T-helper 1 cell treated with Interleukin-12 subunit alpha and Interleukin-12 subunit beta and Interleukin-4 antibody, amounts not matched to agents 30 ng/mL and 1 ng/mL, for 36 hours (primary cell): ENCODE results near the gene EOLA2. TPM values are rescaled to one million over a fixed set of nuclear protein-coding genes. Genes with fewer than 3 reads are reported as not detected.
"Not testable (repeated sequence)": the region's sequence is repeated elsewhere in the genome, so short reads cannot be mapped to it uniquely, and the experiment has no call there.

ENCODE experiments used
- intact Hi-C: fragments of 100-400 bp; cut with micrococcal nuclease; formaldehyde crosslinking; loops from one replicate; pipeline ENCODE4 v1.15.1; 2024
- total RNA-seq: library from RNA; stranded (reverse); gene quantifications from 2 replicates; pipeline ENCODE4 v1.2.3, GENCODE V29; 2022

EOLA2 gene
- total RNA-seq, result 64.9 and 68.5 TPM in 2 replicates

- intact Hi-C loops, result loop anchor here (2.0 to 5.0 kb wide), 9 partner anchors 66 to 1044 kb away; partner anchors contain the start of genes CD99L2, HMGB3, IDS and MAMLD1
Measured at GRCh38 chrX:149938427-149938880, at the start of gene EOLA2. Gene EOLA2, minus strand, starts transcription at chrX:149938491. Its CDS starts 4,617 bp downstream, at chrX:149933874.

DNA sequence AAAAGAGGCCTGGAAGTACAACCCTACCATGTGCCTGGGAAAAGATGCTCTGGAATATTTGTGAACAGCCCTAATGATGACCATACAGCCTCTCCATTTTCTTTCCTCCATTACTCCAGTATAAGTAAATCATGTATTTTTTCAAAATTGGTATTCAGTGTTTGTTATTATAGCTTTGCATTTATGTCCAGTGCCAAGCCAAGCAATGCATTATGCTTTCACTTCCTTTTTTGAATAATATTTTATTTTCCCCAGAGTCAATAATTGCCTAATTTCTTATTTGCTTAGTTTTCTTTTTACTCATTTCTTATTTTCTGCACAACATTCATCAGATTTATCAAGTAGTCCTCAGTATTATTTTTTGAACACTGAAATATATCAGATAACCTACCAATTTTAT, 49.3 kb upstream of the EOLA2 start:
- intact Hi-C loops, result no loop called here

- intact Hi-C loops, result no loop called here
Measured at GRCh38 chrX:149984411-149984810, 46.1 kb upstream of the EOLA2 start.

GRCh38 chrX:149982310-149982709, 44.0 kb upstream of the EOLA2 start:
- intact Hi-C loops, result no loop called here

- intact Hi-C loops, result no loop called here
Measured at GRCh38 chrX:149979126-149979644, 40.9 kb upstream of the EOLA2 start.

DNA sequence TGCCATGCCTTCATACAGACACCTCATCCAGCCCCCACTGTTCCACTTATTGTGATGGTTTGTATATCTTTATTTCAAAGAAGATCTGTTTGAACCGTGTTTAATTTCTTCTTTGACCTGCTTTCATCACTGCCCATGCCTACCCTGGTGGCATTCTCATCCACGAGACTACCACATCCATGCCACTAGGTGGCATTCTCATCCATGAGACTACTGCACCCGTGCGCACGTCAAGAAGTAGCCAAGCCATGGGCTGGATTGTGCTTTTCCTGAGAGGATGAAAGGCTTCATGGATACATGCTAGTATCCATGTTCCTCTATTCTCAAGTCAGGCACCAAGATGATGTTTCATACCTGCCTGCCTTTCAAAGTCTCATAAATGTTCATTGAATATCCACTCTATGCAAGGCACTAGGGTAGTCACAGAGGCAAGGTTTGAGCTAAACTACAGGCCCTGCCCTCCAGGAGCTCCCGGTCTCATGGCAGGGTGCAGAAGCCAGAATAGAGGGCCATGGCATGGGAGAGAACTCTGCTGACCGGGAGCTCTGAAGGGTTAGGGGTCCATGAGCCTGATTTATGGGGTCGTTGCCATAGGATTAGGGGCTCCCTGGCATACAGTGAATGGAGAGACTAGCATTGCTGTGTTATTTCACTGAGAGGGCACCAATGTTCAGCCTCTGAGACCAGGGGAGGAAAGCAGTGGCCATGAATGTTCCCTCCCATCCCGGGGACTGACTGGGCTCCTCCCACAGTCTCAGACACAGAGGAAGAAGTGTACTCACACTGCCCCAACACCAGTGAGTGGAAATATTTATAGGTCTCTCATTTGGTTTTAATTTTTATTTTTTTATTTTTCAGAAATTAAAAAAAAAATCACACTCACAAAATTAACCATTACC, 24.8 kb upstream of the EOLA2 start:
- intact Hi-C loops, result loop anchor here (1.0 to 5.0 kb wide), 5 partner anchors 87 to 754 kb away; partner anchors contain the start of gene MAMLD1

DNA sequence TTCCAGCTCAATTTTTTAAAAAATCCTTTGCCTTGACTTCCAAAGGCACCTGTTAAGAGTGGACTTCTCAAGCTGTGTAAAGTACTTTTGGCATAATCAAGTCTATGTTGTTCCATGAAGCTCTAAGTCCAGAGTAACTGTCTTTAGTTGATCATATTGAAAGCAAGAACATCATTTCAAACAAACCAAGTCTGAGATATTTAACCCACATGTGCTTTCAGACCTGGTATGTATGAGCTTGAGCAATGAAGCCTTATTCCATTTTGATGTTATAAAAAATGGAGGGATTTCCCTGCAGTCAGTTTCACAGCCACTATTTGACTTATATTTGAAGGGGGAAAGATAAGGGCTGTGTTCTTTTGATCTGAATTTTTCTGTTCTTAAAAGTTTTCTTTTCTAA, 23.7 kb upstream of the EOLA2 start:
- intact Hi-C loops, result loop anchor here (5.0 kb wide), 1 partner anchor 755 kb away; no protein-coding TSS in a partner anchor

- intact Hi-C loops, result loop anchor here (5.0 kb wide), 1 partner anchor 756 kb away; no protein-coding TSS in a partner anchor
Measured at GRCh38 chrX:149961572-149961971, 23.3 kb upstream of the EOLA2 start.

DNA sequence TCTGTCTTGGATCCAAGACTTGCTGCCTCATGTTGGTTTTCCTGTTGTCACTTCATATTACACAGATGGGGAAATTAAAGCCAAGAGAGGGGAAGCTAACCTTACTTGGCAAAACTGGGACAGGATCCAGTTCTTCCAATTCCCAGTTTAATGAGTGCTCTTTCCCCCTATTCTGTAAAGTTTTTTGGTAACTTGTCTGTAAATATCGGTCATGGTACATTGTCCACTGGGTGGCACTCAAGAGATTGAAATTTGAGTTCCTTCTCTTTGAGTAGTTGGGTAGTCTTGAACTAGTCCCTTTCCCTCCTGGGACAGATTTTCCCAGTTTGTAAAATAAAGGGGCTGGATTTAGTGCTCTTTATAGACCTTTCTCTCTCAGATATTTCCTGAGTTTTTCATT, 12.4 kb upstream of the EOLA2 start:
- intact Hi-C loops, result loop anchor here (1.0 kb wide), 2 partner anchors 100 to 731 kb away; no protein-coding TSS in a partner anchor

GRCh38 chrX:149949743-149950436, 11.6 kb upstream of the EOLA2 start:
- intact Hi-C loops, result loop anchor here (1.0 kb wide), 2 partner anchors 100 to 731 kb away; no protein-coding TSS in a partner anchor

DNA sequence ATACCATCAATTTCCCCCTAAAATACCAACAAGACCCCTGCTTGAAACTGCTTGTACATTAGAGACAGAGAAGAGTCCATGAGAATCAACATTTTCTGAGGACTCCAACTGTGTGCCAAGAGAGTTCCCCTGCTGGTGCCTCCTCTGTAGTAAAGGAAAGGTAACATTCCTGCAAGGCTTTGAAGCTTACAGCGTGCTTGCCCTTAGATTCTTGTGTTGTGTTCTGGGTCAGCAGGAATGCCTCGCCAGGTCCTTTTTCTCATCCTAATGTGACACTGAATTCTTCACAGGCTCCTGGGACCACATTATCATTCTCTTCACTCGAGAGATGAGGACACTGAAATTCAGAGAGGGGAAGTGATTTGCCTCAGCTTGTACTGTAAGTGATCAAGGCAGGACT, 9.7 kb upstream of the EOLA2 start:
- intact Hi-C loops, result no loop called here

DNA sequence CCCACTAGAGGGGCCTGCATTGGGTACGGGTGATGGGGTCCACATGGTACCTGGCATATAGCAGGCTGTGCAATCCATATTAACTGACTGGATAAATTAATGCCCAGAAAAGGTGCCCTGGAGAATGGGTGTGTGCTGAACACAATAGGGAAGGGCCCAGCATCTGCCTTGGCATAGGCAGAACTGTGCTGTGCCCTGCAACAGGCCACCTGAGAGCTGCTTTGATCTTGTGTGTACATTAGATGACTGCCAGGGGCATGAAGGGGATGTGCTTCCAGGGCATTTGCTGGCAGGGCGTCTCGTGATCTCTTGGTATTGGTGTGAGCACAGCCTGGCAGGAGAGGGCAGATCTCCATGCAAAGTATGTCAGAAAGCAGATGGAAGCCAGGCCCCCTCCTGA, 8.6 kb upstream of the EOLA2 start:
- intact Hi-C loops, result not testable (repeated sequence)

GRCh38 chrX:149945820-149946219, 7.5 kb upstream of the EOLA2 start:
- intact Hi-C loops, result not testable (repeated sequence)

GRCh38 chrX:149945087-149945670, 6.9 kb upstream of the EOLA2 start:
- intact Hi-C loops, result not testable (repeated sequence)

DNA sequence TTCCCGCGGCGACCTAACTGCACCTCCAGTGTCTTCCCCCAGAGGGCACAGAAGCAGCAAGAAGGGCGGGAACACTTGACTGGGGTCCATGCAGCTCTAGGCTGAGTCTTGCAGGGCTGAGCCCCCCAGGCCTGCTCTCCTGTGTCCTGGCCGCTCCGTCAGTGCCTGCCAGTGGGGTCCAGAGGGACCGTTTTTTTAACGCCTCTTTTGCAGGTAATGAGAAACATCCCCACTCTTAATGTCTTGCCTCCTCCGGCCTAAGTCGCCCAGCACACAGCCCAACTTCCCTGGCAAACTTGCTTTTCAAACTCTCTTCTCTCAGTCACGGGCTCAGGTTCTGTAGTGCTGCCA, 2.4 kb upstream of the EOLA2 start:
- intact Hi-C loops, result loop anchor here (2.0 kb wide), 2 partner anchors 310 to 1456 kb away; partner anchors contain the start of genes TMEM185A and VMA21

- intact Hi-C loops, result loop anchor here (2.0 to 5.0 kb wide), 11 partner anchors 68 to 1457 kb away; partner anchors contain the start of genes CD99L2, HMGB3, IDS and MAMLD1
Measured at GRCh38 chrX:149939905-149940673, 1.8 kb upstream of the EOLA2 start.

GRCh38 chrX:149939655-149939904, 1.3 kb upstream of the EOLA2 start:
- intact Hi-C loops, result loop anchor here (2.0 to 5.0 kb wide), 9 partner anchors 67 to 1043 kb away; partner anchors contain the start of genes CD99L2, HMGB3, IDS and MAMLD1

DNA sequence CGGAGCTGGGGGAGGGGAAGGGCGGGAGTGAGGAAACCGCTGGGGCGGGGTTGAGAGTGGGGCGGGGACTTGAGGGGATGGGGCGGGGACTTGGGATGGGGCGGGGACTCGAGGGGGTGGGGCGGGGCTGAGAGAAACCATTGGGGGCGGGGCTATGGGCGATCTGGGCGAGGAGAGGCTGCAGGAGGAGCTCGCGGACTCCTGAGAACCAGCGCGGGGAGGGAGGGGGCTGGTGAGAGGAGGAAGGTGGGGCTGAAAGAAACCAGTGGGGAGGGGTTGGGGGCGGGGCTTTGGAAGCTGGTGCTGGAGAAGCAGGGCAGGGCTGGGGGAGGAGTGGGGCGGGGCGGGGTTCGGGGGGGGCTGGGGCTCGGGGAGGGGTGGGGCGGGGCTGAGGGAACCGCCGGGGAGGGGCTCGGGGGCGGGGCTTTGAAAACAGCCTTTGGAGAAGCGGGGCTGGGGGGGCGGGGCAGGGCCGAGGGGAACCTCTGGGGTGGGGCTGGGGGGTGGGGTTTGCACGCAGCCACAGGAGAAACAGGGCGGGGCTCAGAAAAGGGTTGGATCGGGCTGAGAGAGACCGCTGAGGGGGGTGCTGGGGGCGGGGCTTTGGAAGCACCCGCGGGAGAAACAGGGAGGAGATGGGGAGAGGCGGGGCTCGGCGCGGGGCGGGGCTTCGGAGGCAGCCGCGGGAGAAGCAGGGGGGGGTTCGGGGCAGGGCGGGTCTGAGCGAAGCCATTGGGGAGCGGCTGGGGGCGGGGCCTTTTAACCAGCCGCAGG, 777 bp upstream of the EOLA2 start:
- intact Hi-C loops, result loop anchor here (2.0 to 5.0 kb wide), 9 partner anchors 67 to 1044 kb away; partner anchors contain the start of genes CD99L2, HMGB3, IDS and MAMLD1

DNA sequence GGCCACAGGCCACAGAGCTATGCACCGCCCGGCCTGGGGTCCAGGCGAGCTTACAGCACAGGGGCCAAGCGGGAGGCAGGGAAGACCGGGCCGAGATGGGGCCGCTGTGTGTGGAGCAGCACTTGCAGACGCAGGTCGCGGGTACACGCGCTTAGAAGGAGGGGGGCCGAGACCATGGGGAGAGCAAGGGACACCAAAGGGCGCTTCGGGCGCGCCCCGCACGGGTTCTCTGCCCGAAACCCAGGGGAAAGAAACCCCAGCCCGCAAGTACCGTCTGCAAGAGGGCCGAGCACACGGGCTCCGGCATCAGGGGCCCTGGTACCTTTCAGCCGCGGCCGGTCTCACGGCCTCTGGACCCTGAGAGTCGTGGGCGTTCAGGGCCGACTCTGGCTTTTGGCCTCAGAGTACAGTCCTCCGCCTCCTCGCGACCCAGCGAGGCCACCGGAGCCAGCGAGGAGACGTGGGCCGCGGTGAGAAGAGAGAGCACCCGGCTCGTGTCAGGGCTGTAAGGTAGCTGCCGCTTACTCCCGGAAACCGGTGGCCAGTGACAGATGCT, 342 bp downstream of the EOLA2 start:
- intact Hi-C loops, result loop anchor here (2.0 to 5.0 kb wide), 9 partner anchors 66 to 1045 kb away; partner anchors contain the start of genes CD99L2, HMGB3, IDS and MAMLD1
